Activated T-cell treated with anti-CD3 and anti-CD28 coated beads, Interleukin-2, amount 50 U/mL, for 72 hours (primary cell): ENCODE data around the gene CFAP299. TPM values are rescaled to one million over a fixed set of nuclear protein-coding genes. Genes with fewer than 3 reads are reported as not detected.
"Not testable (repeated sequence)": the region's sequence is repeated elsewhere in the genome, so short reads cannot be mapped to it uniquely, and the experiment has no call there.

Experiments used
- ATAC-seq, 2 donors: fragments of 150-1000 bp; cut with Tn5 transposase; replicated peaks in 1 of 2; 2 replicates each; pipeline ENCODE4 v1.10.0; 2021; ENCODE audit warnings: moderate library complexity in 2 of 2, mild to moderate bottlenecking in 1 of 2
- DNase-seq, 2 donors: peaks; one replicate each; pipeline ENCODE4 v3.0.0; 2021 to 2022; ENCODE audit warnings: mixed read lengths in 1 of 2
- H3K27ac Mint-ChIP-seq: one replicate; pipeline ENCODE4 v1.8.0; 2022; ENCODE audit warnings: mild to moderate bottlenecking, moderate library complexity, mixed read lengths
- H3K27me3 Mint-ChIP-seq: one replicate; pipeline ENCODE4 v1.8.0; 2022; ENCODE audit warnings: low read depth, mixed read lengths
- H3K36me3 Mint-ChIP-seq, 2 donors: one replicate each; pipeline ENCODE4 v1.8.0; 2022; ENCODE audit warnings: mixed read lengths in 2 of 2, mild to moderate bottlenecking in 1 of 2; ENCODE audit not compliant: insufficient read depth in 2 of 2
- H3K4me1 Mint-ChIP-seq: one replicate; pipeline ENCODE4 v1.8.0; 2022; ENCODE audit warnings: low read depth, mixed read lengths
- H3K4me3 Mint-ChIP-seq, 2 donors: one replicate each; pipeline ENCODE4 v1.8.0; 2022; ENCODE audit warnings: mild to moderate bottlenecking in 2 of 2, mixed read lengths in 2 of 2, moderate library complexity in 2 of 2
- H3K9me3 Mint-ChIP-seq, 2 donors: one replicate each; pipeline ENCODE4 v1.8.0; 2022; ENCODE audit warnings: mixed read lengths in 2 of 2
- total RNA-seq, 2 donors: library from RNA; stranded (reverse); gene quantifications; one replicate each; pipeline ENCODE4 v1.2.3, GENCODE V29; 2022

CFAP299 gene
- total RNA-seq, 2 donors from 2014 or later = not detected

DNA sequence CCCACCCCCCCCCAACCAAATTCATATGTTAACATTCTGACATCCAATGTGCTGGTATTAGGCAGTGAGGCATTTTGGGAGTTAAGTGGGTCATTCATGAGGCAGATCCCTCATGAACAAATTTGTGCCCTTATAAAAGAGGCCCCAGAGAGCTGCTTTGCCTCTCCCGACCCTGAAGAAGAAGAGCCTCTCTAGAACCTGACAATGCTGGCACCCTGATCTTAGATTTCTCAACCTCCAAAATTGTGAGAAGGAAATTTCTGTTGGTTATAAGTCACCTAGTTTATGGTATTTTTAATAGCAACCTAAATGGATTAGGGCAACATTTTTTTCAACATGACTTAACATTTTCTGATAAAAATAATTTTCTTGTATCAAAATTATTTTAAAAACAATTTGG lies 296.3 kb downstream of the CFAP299 start:
- DNase-seq (no peak), ATAC-seq (no peak)
- no peak overlapping the region for H3K27ac Mint-ChIP-seq
- H3K4me1 Mint-ChIP-seq = no peaks in the 10 kb centered on the region
- H3K4me3 Mint-ChIP-seq = no peak overlapping the region
- no peaks in the 10 kb centered on the region for H3K27me3 Mint-ChIP-seq
- no peaks in the 10 kb centered on the region for H3K36me3 Mint-ChIP-seq
- peaks cover 2 to 4% of the 10 kb centered on the region in 2 donors for H3K9me3 Mint-ChIP-seq

DNA sequence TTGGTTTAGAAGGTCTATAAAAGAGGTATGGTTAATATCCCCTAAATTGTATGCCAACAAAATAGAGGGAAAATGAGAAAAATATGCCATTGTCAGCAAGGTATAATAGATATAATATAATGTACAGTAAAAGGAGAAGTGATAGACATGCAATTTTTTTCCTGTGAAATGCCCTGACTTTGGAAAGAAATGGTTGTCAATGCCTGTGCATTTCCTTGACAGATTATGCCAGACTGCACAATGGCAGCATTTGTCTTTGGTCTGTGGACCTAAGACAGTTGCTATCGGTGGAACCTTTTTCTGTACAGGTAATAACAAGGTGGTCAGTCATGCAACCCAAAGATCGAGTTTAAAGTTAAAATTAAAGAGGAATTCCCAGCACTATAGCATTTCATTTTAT lies 301.7 kb downstream of the CFAP299 start:
- Mint-ChIP-seq H3K4me1 (no peaks in the 10 kb centered on the region), H3K36me3 (no peaks in the 10 kb centered on the region), H3K4me3 (no peak overlapping the region), H3K9me3 (no peaks in the 10 kb centered on the region), H3K27me3 (no peaks in the 10 kb centered on the region), H3K27ac (no peak overlapping the region)
- DNase-seq = no peak
- ATAC-seq = no peak

DNA sequence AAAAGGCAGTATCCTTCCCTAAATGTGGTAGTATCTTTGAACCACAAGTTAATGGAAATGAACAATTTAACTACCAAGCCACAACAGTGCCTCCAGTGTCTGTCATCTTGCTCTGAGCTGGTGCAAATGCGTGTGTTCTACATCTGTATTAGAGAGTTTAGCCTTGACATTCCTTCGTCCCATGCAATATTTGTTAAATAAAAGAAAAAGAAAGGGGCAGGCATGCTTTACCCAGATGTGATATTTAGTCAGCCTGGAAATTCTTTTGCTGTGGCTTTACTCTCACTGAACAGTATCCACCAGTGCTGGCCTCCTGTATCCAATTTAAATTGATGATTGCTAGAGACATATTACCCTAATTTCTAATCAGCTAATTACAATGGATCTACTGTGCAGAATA lies 310.5 kb downstream of the CFAP299 start:
- ATAC-seq (no peak), DNase-seq (no peak)
- H3K36me3 Mint-ChIP-seq = no peaks in the 10 kb centered on the region
- H3K4me3 Mint-ChIP-seq = no peak overlapping the region
- no peaks in the 10 kb centered on the region for H3K4me1 Mint-ChIP-seq
- H3K27me3 Mint-ChIP-seq = no peaks in the 10 kb centered on the region
- no peaks in the 10 kb centered on the region for H3K9me3 Mint-ChIP-seq
- H3K27ac Mint-ChIP-seq = no peak overlapping the region

DNA sequence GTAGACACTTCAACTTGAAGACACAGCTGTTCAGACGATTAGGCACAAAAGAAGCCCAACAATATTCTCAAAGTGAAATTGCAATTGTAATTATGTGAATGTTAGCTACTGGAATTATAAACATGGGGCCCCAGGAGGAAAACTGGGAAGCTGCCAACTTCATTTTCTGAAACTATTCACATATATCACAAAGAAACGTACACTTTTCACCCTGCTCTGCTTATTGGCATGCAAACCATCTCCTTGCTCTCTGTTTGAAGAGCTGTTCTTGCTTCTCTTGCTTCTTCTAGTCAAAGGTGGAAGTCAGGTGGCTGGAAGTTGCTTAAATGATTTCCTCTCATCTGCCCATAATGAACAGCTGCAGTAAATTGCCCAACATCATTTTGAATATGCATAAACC lies 320.1 kb downstream of the CFAP299 start:
- no peak overlapping the region for H3K27ac Mint-ChIP-seq
- ATAC-seq (no peak), DNase-seq (no peak)
- no peaks in the 10 kb centered on the region for H3K4me1 Mint-ChIP-seq
- no peaks in the 10 kb centered on the region for H3K9me3 Mint-ChIP-seq
- H3K36me3 Mint-ChIP-seq = peaks cover 0 to 8% of the 10 kb centered on the region in 2 donors
- H3K27me3 Mint-ChIP-seq = no peaks in the 10 kb centered on the region
- no peak overlapping the region for H3K4me3 Mint-ChIP-seq

DNA sequence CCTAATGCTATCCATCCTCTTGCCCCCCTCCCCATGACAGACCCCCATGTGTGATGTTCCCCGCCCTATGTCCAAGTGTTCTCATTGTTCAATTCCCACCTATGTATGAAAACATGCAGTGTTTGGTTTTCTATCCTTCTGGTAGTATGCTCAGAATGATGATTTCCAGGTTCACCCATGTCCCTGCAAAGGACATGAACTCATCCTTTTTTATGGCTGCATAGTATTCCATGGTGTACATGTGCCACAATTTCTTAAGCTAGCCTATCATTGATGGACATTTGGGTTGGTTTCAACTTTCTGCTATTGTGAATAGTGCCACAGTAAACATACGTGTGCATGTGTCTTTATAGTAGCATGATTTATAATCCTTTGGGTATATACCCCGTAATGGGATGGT lies 334.6 kb downstream of the CFAP299 start:
- not testable (repeated sequence) for ATAC-seq, DNase-seq, H3K36me3 Mint-ChIP-seq, H3K9me3 Mint-ChIP-seq, H3K4me3 Mint-ChIP-seq, H3K27ac Mint-ChIP-seq, H3K27me3 Mint-ChIP-seq, H3K4me1 Mint-ChIP-seq

DNA sequence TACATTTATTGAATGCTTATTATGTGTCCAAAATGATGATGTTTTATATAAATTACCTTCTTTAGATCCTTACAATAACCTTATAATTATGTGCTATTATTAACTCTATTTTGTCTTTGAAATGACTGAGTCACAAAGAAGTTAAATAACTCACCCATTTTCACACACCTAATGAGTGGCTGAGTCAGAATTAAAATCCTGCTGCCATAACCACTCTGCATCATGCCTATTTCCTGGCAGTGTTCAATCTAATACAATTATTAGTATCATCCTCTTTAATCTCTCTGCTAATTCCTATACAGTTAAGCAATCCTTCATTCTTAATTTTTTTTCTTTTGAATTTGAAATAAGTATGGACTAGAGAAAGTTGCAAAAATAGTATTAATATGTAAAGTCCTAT lies 342.9 kb downstream of the CFAP299 start:
- Mint-ChIP-seq H3K9me3 (peaks cover 0 to 2% of the 10 kb centered on the region in 2 donors), H3K4me3 (no peak overlapping the region), H3K27ac (peak overlapping the region; percentile 5), H3K4me1 (no peaks in the 10 kb centered on the region), H3K36me3 (peaks cover 0 to 2% of the 10 kb centered on the region in 2 donors), H3K27me3 (no peaks in the 10 kb centered on the region)
- ATAC-seq (no peak), DNase-seq (no peak)

DNA sequence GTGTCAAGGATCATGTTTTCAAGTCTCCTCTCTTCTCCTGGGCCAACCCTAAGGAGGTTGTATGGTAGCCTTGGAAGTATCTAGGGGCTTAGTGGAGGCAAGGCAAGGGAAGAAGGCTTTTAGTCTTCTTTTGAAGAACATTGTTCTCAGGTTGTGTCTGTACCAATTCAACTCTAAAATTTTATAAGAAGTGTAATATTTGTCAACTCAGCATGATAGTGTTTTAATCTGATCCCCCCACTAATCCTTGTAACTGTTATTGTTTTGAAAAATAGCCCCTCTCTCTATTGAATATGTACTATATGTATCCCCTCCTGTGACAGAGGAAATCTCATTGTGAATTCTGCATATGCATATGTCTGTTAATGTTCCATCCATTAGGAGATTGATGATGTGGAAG lies 345.4 kb downstream of the CFAP299 start:
- no peak overlapping the region for H3K27ac Mint-ChIP-seq
- H3K36me3 Mint-ChIP-seq = peaks cover 0 to 2% of the 10 kb centered on the region in 2 donors
- peaks cover 0 to 2% of the 10 kb centered on the region in 2 donors for H3K9me3 Mint-ChIP-seq
- no peak overlapping the region for H3K4me3 Mint-ChIP-seq
- ATAC-seq = no peak
- no peaks in the 10 kb centered on the region for H3K27me3 Mint-ChIP-seq
- H3K4me1 Mint-ChIP-seq = no peaks in the 10 kb centered on the region
- DNase-seq = no peak

DNA sequence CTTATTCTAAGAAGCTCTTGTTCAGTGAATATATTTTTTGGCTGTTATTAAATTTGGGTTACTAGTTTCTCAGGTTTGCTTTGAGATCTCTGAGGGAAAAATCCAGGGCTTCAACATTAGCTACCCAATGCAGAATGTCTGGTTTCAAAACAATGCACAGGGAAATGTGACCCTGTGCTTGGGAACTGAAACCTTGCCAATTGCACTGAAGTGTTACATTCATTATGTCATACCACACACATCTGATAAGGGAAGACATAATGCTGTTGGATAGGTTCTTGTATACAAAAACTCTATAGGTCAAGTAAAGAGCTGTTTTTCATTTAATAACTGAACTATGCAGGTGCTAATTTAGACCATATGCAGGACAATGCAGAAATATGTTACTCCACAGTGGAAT lies 349.7 kb downstream of the CFAP299 start:
- ATAC-seq = no peak
- Mint-ChIP-seq H3K27me3 (no peaks in the 10 kb centered on the region), H3K36me3 (no peaks in the 10 kb centered on the region), H3K9me3 (peaks cover 0 to 2% of the 10 kb centered on the region in 2 donors), H3K4me1 (no peaks in the 10 kb centered on the region), H3K27ac (no peak overlapping the region), H3K4me3 (no peak overlapping the region)
- DNase-seq = no peak

DNA sequence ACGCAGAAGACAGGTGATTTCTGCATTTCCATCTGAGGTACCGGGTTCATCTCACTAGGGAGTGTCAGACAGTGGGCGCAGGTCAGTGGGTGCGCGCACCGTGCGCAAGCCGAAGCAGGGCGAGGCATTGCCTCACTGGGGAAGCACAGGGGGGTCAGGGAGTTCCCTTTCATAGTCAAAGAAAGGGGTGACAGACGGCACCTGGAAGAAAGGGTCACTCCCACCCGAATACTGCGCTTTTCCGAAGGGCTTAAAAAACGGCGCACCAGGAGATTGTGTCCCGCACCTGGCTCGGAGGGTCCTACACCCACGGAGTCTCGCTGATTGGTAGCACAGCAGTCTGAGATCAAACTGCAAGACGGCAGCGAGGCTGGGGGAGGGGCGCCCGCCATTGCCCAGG lies 352.2 kb downstream of the CFAP299 start:
- H3K27ac Mint-ChIP-seq, ATAC-seq, H3K4me1 Mint-ChIP-seq: not testable (repeated sequence)

DNA sequence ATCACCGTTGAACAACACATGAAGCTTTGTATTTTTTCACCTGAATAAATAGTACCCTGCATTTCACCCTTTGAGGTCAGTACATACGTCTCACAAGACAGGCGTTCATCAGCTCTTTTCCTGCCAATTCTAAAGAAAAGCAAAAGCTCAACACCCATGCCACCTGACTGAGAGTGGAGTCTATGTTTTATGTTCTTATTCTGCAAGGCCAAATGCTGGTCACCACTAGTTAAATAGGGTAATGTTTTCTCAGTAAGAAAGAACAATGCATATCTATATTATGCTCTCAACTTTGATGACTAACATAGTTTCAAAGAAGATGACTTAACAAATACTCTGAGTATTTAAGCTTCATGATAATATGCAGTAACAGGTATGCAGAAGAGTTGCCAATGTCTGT lies 358.6 kb downstream of the CFAP299 start:
- H3K27ac Mint-ChIP-seq = no peak overlapping the region
- H3K4me3 Mint-ChIP-seq = no peak overlapping the region
- ATAC-seq (no peak), DNase-seq (no peak)
- no peaks in the 10 kb centered on the region for H3K4me1 Mint-ChIP-seq
- H3K27me3 Mint-ChIP-seq = no peaks in the 10 kb centered on the region
- no peaks in the 10 kb centered on the region for H3K9me3 Mint-ChIP-seq
- no peaks in the 10 kb centered on the region for H3K36me3 Mint-ChIP-seq

More for the DNA sequence above, 352.2 kb downstream of the CFAP299 start:
- not testable (repeated sequence) for H3K4me3 Mint-ChIP-seq, H3K9me3 Mint-ChIP-seq, H3K36me3 Mint-ChIP-seq, H3K27me3 Mint-ChIP-seq, DNase-seq

DNA sequence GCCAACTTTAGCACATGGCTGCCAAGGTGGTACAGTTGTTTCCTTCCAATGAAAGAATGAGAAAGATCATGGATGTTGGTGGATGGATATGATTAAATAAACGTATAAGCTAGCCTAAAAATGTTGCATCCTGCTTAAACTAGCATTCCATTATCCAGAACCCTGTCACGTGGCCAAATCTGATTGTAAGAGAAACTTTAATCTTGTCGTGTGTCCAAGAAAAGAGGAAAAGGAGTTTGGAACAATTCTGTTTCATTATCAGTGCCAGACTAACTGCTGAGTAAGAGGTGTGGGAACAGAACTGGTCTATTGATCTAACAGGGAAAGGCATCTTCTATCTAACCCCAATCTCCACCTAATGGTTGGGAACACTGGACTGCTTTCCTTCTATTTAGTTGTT lies 369.8 kb downstream of the CFAP299 start:
- no peak for ATAC-seq
- Mint-ChIP-seq H3K27me3 (no peaks in the 10 kb centered on the region), H3K4me1 (peaks cover 6% of the 10 kb centered on the region)

DNA sequence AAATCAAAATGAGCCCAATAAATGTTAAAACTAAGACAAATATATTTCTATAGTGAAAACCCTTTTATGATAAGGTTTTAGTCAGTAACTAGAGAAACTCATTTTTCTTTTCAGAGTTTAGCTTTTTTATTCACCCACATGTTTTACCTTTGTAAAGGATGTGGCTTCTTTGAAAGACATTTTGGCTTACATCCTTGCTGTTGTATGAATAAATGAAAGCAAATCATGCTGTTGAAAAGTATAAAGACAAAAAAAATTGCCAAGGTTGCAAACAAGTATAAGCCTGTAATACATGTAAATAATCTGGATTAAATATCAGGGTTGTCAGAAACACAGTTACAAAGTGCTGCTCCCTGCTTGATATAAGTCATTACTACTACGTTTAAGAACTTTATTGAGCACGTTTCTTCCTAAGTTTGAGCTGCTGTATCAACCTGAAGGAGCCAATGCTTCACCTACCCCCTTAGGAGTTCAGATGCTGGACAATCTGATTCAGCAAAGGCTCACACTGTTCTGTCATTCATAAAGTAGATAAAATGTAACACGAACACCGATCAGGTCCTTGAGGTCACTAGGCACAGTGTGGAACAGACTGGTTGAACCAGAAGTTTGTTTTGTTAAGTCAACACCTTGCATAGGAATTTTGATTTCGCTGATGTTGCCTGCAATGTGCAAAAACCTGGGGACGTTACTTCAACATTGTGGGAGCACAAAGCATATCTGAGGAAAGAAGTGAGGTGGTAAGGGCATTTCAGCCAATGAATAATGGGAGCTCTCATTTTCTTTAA lies 373.7 kb downstream of the CFAP299 start:
- no peaks in the 10 kb centered on the region for H3K36me3 Mint-ChIP-seq
- no peaks in the 10 kb centered on the region for H3K27me3 Mint-ChIP-seq
- DNase-seq (no peak), ATAC-seq (no peak)
- no peak overlapping the region for H3K27ac Mint-ChIP-seq
- H3K4me1 Mint-ChIP-seq = peaks cover 9% of the 10 kb centered on the region
- no peak overlapping the region for H3K4me3 Mint-ChIP-seq
- no peaks in the 10 kb centered on the region for H3K9me3 Mint-ChIP-seq

More for the DNA sequence above, 369.8 kb downstream of the CFAP299 start:
- H3K27ac Mint-ChIP-seq = no peak overlapping the region
- DNase-seq = no peak
- no peaks in the 10 kb centered on the region for H3K36me3 Mint-ChIP-seq
- H3K9me3 Mint-ChIP-seq = no peaks in the 10 kb centered on the region
- no peak overlapping the region for H3K4me3 Mint-ChIP-seq

DNA sequence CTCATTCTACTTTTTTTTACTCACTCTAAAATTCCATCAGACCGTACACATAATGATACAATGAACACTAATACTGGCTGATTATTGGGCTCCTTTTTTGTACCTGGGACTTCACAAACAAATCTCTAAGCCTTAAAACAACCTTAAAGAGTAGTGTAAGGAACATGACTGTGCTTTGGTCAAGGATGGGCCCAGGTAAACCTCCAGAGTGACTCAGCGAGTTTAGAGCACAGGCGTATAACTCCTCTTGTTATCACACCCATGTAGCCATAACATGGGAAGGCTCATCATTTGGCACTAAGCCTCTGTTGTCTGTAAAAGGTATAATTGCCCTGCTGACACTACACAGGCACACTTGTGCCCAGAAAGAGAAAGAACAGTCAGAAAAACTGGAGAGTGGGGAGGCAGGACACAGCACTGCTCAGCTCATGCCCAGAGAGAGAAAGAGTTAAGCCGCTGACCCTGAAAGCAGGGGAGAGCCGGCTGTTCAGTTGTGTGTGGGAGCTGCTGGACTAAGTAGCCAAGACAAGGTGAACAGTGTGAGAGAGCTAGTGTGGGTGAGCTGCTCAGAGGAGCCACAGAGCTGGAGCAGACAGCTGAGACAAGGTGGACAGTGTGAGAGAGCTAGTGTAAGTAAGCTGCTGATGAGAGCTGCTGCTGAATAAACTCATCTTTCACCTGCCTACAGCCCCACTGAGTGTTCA lies 375.4 kb downstream of the CFAP299 start:
- DNase-seq (no peak), ATAC-seq (peak in 1 of 2 donors; percentile 26)
- no peak overlapping the region for H3K4me3 Mint-ChIP-seq
- H3K27me3 Mint-ChIP-seq = no peaks in the 10 kb centered on the region
- H3K4me1 Mint-ChIP-seq = peaks cover 16% of the 10 kb centered on the region
- H3K9me3 Mint-ChIP-seq = no peaks in the 10 kb centered on the region
- H3K36me3 Mint-ChIP-seq = no peaks in the 10 kb centered on the region
- no peak overlapping the region for H3K27ac Mint-ChIP-seq
